K562 (cell line): ENCODE measurements around the gene SSR2. TPM values are rescaled to one million over a fixed set of nuclear protein-coding genes. Genes with fewer than 3 reads are reported as not detected.

Experiments
- CUX1 ChIP-seq: fragments of 200-800 bp; sonication (Bioruptor generic); IDR thresholded peaks from 2 replicates; pipeline ENCODE4 v1.6.1; 2016; ENCODE audit warnings: missing genetic modification characterization, missing compliant biosample characterization
- PATZ1 ChIP-seq: fragments of 250-450 bp; sonication (Bioruptor Pico); IDR thresholded peaks from 2 replicates; pipeline ENCODE4 v1.5.0; 2020; ENCODE audit warnings: mild to moderate bottlenecking, borderline replicate concordance
- polyA plus RNA-seq, 8 experiments: library from polyadenylated mRNA; depleted of rRNA in 4 of 8; stranded (reverse) in 5 of 8; unstranded in 3 of 8; fragments of >200 nt; fragmentation: Nextera tagmentation in 2 of 8; fragmentation: Illumina TruSeq in 1 of 8; extraction: Ambion mirVana in 2 of 8; extraction: Trizol in 1 of 8; gene quantifications; 2 replicates each; pipeline versions ENCODE4 v1.2.1 to v1.2.3, GENCODE V29; 2011 to 2014; ENCODE audit warnings: inconsistent platforms in 1 of 8, missing spikeins in 1 of 8
- total RNA-seq, 7 experiments: library from RNA; depleted of rRNA in 6 of 7; stranded (reverse); fragments of >200 nt in 6 of 7; fragmentation: Illumina TruSeq in 2 of 7; extraction: Trizol in 2 of 7; gene quantifications; 2 replicates each; pipeline versions ENCODE4 v1.2.1 to v1.2.3, GENCODE V29; 2011 to 2021; ENCODE audit warnings: low replicate concordance in 1 of 7
- TF ChIP-seq, protein P1 (sequence below), 2 experiments: IDR thresholded peaks; 2 replicates each; pipeline ENCODE4 v1.6.1; 2011; ENCODE audit warnings: borderline replicate concordance in 1 of 2, control low read depth in 1 of 2, low read depth in 1 of 2, low read length in 1 of 2, mild to moderate bottlenecking in 1 of 2, mixed read lengths in 1 of 2, moderate library complexity in 1 of 2; ENCODE audit not compliant: insufficient read depth in 1 of 2, insufficient read length in 1 of 2, poor library complexity in 1 of 2, severe bottlenecking in 1 of 2; ENCODE audit errors: extremely low read depth in 1 of 2
- TF ChIP-seq, protein P2 (sequence below): fragments of 250-450 bp; sonication (Bioruptor Pico); IDR thresholded peaks from 2 replicates; pipeline ENCODE4 v1.8.0; 2022; ENCODE audit warnings: moderate library complexity, mild to moderate bottlenecking, inconsistent platforms

SSR2 gene
- total and polyA plus RNA-seq, 9 of the 15 experiments (the other 6 are each of a cell fraction or from before 2014, with no cell fraction given) = 161 to 411 (median 240) TPM

DNA sequence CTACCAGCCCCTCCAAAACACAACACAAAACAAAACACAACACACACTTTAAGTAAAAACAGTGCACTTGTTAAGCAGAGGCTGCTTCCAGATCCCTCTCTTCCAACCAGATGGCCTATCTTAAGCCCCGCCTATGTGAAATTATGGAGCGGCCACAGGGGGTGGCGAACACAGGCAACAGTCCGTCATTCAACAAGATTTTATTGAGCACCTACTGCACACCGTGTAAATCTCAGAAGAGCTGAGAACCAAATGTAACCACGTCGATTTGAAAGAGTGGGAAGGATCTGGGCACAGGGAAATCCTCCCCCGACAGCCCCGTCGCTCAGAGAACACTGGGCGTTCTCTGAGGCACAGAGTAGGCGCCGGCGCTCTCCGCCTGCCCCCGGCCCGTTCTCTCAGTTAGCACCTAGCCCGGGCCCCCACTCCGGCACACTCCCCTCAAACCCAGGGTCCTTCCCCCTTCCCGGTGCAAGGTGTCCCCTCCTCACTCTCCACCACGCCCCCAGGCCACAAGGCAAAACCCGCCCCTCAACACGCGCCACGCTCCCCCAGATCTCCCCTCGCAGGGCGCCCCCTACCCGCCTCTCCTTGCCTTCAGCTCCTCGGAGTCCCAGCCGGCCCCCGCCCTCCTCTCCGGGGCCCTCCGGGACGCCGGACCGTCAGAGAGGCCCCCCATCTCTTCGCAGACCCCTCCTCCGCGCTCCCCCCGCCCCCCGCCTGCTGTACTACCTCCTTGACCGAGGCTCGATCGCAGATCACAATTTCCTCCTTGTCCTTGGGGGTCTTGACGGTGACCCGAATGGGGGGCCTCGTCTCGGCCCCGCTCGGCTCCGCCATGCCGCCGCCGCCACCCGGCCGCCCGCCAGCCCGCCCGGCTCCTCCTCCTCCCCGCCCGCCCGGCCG lies 32.4 kb upstream of the SSR2 start (continued):
- TF ChIP-seq, protein P1, sequence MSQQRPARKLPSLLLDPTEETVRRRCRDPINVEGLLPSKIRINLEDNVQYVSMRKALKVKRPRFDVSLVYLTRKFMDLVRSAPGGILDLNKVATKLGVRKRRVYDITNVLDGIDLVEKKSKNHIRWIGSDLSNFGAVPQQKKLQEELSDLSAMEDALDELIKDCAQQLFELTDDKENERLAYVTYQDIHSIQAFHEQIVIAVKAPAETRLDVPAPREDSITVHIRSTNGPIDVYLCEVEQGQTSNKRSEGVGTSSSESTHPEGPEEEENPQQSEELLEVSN (IDR thresholded peaks at IDR 0.05; ENCODE audit: borderline replicate concordance in 1 of 2, extremely low read depth in 1 of 2, insufficient read depth in 1 of 2, insufficient read length in 1 of 2, low read depth in 1 of 2, low read length in 1 of 2, poor library complexity in 1 of 2, severe bottlenecking in 1 of 2) = peak in 1 of 2 experiments; percentile 72
- no peak for TF ChIP-seq CUX1 (CRISPR knock-in tag)
- TF ChIP-seq PATZ1 (CRISPR knock-in tag) = no peak
- TF ChIP-seq, protein P2, sequence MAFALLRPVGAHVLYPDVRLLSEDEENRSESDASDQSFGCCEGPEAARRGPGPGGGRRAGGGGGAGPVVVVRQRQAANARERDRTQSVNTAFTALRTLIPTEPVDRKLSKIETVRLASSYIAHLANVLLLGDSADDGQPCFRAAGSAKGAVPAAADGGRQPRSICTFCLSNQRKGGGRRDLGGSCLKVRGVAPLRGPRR = no peak
